Prostate gland (tissue), 2 donors: ENCODE measurements around the gene DAPK3. TPM values are rescaled to one million over a fixed set of nuclear protein-coding genes. Genes with fewer than 3 reads are reported as not detected.
A peak's percentile ranks its signal among the peaks of the same experiment; 100 is the strongest.
"Not testable (repeated sequence)": the region's sequence is repeated elsewhere in the genome, so short reads cannot be mapped to it uniquely, and the experiment has no call there.

Experiments
- DNase-seq: peaks from one replicate; pipeline ENCODE4 v3.0.0-alpha.2; 2019; ENCODE audit warnings: low spot score
- H3K27ac ChIP-seq, 2 donors: fragments of 200-600 bp; sonication (generic); 2 replicates each; pipeline ENCODE4 v1.5.1; 2017 to 2019
- H3K27me3 ChIP-seq: fragments of 200-600 bp; sonication (generic); replicated peaks from 2 replicates; pipeline ENCODE4 v1.5.1; 2019; ENCODE audit not compliant: insufficient read depth
- H3K36me3 ChIP-seq, 2 donors: fragments of 200-600 bp; sonication (generic); 1 replicate in 1 of 2; 2 replicates in 1 of 2; pipeline versions ENCODE4 v1.5.1 to v1.8.1; 2017 to 2019
- H3K4me1 ChIP-seq: fragments of 200-600 bp; sonication (generic); replicated peaks from 2 replicates; pipeline ENCODE4 v1.5.1; 2019
- H3K4me3 ChIP-seq, 2 donors: fragments of 200-600 bp; sonication (generic); 2 replicates each; pipeline ENCODE4 v1.5.1; 2017 to 2019
- H3K9me3 ChIP-seq: fragments of 200-600 bp; sonication (generic); 2 replicates; pipeline ENCODE4 v1.5.1; 2017
- CTCF ChIP-seq, 4 experiments: fragments of 200-600 bp in 2 of 4; fragments of 450-650 bp in 2 of 4; sonication (generic) in 2 of 4; IDR thresholded peaks; 1 replicate in 3 of 4; 2 replicates in 1 of 4; pipeline ENCODE4 v1.5.1; 2016 to 2019; ENCODE audit warnings: antibody characterized with exemption in 4 of 4, mild to moderate bottlenecking in 2 of 4, moderate library complexity in 2 of 4
- POLR2A ChIP-seq: fragments of 450-650 bp; IDR thresholded peaks from one replicate; pipeline ENCODE4 v1.6.1; 2016; ENCODE audit warnings: antibody characterized with exemption, mild to moderate bottlenecking
- POLR2AphosphoS5 ChIP-seq: sonication (generic); formaldehyde crosslinking; IDR thresholded peaks from one replicate; pipeline ENCODE4 v1.6.1; 2017; ENCODE audit warnings: antibody characterized with exemption
- WGBS: methylation state at CpG from one replicate; pipeline ENCODE4 v1.1.5; 2018; 5-methylcytosine and 5-hydroxymethylcytosine counted together
- intact Hi-C: fragments of 100-400 bp; cut with DNase I; formaldehyde crosslinking; loops from one replicate; pipeline ENCODE4 v1.14.2; 2022
- total RNA-seq, 2 donors: library from RNA; depleted of rRNA; stranded (reverse); fragments of >200 nt; gene quantifications; one replicate each; pipeline ENCODE4 v1.1.0, GENCODE V29; 2016

Gene DAPK3
- total RNA-seq, 2 donors from 2014 or later, result 87.1 to 107 TPM

GRCh38 chr19:4009990-4010807 is 39.3 kb upstream of the DAPK3 start:
- peak overlapping the region; percentile 15 to 30 for H3K27ac ChIP-seq
- DNase-seq, result no peak
- H3K4me3 ChIP-seq, result no peak overlapping the region
- H3K27me3 ChIP-seq, result no peaks in the 10 kb centered on the region
- H3K36me3 ChIP-seq, result peaks cover 3 to 9% of the 10 kb centered on the region in 2 donors
- no peaks in the 10 kb centered on the region for H3K9me3 ChIP-seq
- intact Hi-C loops, result no loop called here
- TF ChIP-seq CTCF (IDR thresholded peaks at IDR 0.05), result no peak
- TF ChIP-seq POLR2AphosphoS5, result no peak
- TF ChIP-seq POLR2A, result no peak
- 41% methylated on average over 24 of the region's 24 CpGs for WGBS
- H3K4me1 ChIP-seq, result peaks cover 30% of the 10 kb centered on the region

- DNase-seq, result no peak
- 0% methylated on average over 37 of the region's 55 CpGs for whole genome bisulfite sequencing
- Histone ChIP-seq H3K27me3 (no peaks in the 10 kb centered on the region), H3K4me1 (peaks cover 30% of the 10 kb centered on the region), H3K36me3 (no peaks in the 10 kb centered on the region), H3K4me3 (peak overlapping the region; percentile 98 to 100), H3K27ac (peak overlapping the region; percentile 80 to 94), H3K9me3 (no peaks in the 10 kb centered on the region)
- intact Hi-C loops, result no loop called here
- TF ChIP-seq CTCF (IDR thresholded peaks at IDR 0.05) (no peak), POLR2AphosphoS5 (no peak), POLR2A (no peak)
Observed at GRCh38 chr19:4007836-4008539, 37.1 kb upstream of the DAPK3 start.

GRCh38 chr19:4007021-4007835 is 36.3 kb upstream of the DAPK3 start, which contains the start of gene PIAS4:
Gene PIAS4, plus strand, starts transcription at chr19:4007736. Its CDS starts 25 bp downstream, at chr19:4007761.
- Histone ChIP-seq H3K9me3 (no peaks in the 10 kb centered on the region), H3K4me1 (peaks cover 26% of the 10 kb centered on the region), H3K4me3 (peak within 1 kb of the TSS; percentile 98 to 100), H3K27me3 (no peaks in the 10 kb centered on the region), H3K27ac (peak within 1 kb of the TSS; percentile 84 to 94), H3K36me3 (no peaks in the 10 kb centered on the region)
- peak; percentile 94 for DNase-seq
- intact Hi-C loops, result no loop called here
- TF ChIP-seq POLR2A (peak; percentile 40), POLR2AphosphoS5 (peak; percentile 69), CTCF (IDR thresholded peaks at IDR 0.05) (peak in 2 of 4 experiments; percentile 37 to 49)
- WGBS, result under 1% methylated on average over 66 of the region's 91 CpGs

- H3K4me1 ChIP-seq, result peaks cover 18% of the 10 kb centered on the region
- intact Hi-C loops, DNase-seq, H3K9me3 ChIP-seq, H3K4me3 ChIP-seq, H3K27me3 ChIP-seq, H3K27ac ChIP-seq, H3K36me3 ChIP-seq: not testable (repeated sequence)
- 97% methylated on average over 9 of the region's 9 CpGs for WGBS
Observed at GRCh38 chr19:4005436-4005835, 34.5 kb upstream of the DAPK3 start.

GRCh38 chr19:4000798-4001197 is 29.9 kb upstream of the DAPK3 start:
- intact Hi-C loops, H3K27me3 ChIP-seq, H3K9me3 ChIP-seq, H3K4me3 ChIP-seq, H3K27ac ChIP-seq, H3K36me3 ChIP-seq, H3K4me1 ChIP-seq, DNase-seq: not testable (repeated sequence)
- WGBS, result 86% methylated on average over 5 of the region's 5 CpGs

GRCh38 chr19:3998667-3999412 is 27.9 kb upstream of the DAPK3 start:
- H3K4me1 ChIP-seq, H3K9me3 ChIP-seq, H3K27me3 ChIP-seq, intact Hi-C loops, DNase-seq, H3K36me3 ChIP-seq, H3K27ac ChIP-seq, H3K4me3 ChIP-seq: not testable (repeated sequence)
- WGBS, result 88% methylated on average over 28 of the region's 29 CpGs
